GM23248 (cell line): ENCODE results near the gene NTMT1. TPM values are rescaled to one million over a fixed set of nuclear protein-coding genes. Genes with fewer than 3 reads are reported as not detected.

Experiments
- DNase-seq: peaks from one replicate; pipeline ENCODE4 v3.0.0-alpha.2; 2015
- H2AFZ ChIP-seq: fragments of 200-600 bp; sonication (generic); 2 replicates; pipeline ENCODE4 v1.6.1; 2016; ENCODE audit warnings: antibody characterized with exemption
- H3F3A ChIP-seq: fragments of 200-600 bp; sonication (generic); 2 replicates; pipeline ENCODE4 v1.6.1; 2016; ENCODE audit warnings: mild to moderate bottlenecking, antibody characterized with exemption, mixed run types; ENCODE audit not compliant: insufficient read depth
- H3K27ac ChIP-seq: fragments of 200-600 bp; sonication (generic); 2 replicates; pipeline ENCODE4 v1.5.1; 2016; ENCODE audit warnings: mild to moderate bottlenecking
- H3K27me3 ChIP-seq: fragments of 200-600 bp; sonication (generic); replicated peaks from 2 replicates; pipeline ENCODE4 v1.6.1; 2016; ENCODE audit warnings: mild to moderate bottlenecking; ENCODE audit not compliant: insufficient read depth
- H3K36me3 ChIP-seq: fragments of 200-600 bp; sonication (generic); 2 replicates; pipeline ENCODE4 v1.6.1; 2016; ENCODE audit warnings: low read depth, mild to moderate bottlenecking
- H3K4me1 ChIP-seq: fragments of 200-600 bp; sonication (generic); 2 replicates; pipeline ENCODE4 v1.6.1; 2016; ENCODE audit warnings: mild to moderate bottlenecking; ENCODE audit not compliant: insufficient read depth
- H3K4me2 ChIP-seq: fragments of 200-600 bp; sonication (generic); one replicate; pipeline ENCODE4 v1.6.1; 2016; ENCODE audit warnings: mild to moderate bottlenecking; ENCODE audit not compliant: unreplicated experiment
- H3K4me3 ChIP-seq: fragments of 200-600 bp; sonication (generic); 2 replicates; pipeline ENCODE4 v1.5.1; 2016; ENCODE audit warnings: mild to moderate bottlenecking
- H3K79me2 ChIP-seq: fragments of 200-600 bp; sonication (generic); 2 replicates; pipeline ENCODE4 v1.6.1; 2016; ENCODE audit warnings: mild to moderate bottlenecking; ENCODE audit not compliant: insufficient read depth
- H3K9ac ChIP-seq: fragments of 200-600 bp; sonication (generic); 2 replicates; pipeline ENCODE4 v1.6.1; 2016; ENCODE audit warnings: mild to moderate bottlenecking
- H3K9me2 ChIP-seq: fragments of 200-600 bp; sonication (generic); 2 replicates; pipeline ENCODE4 v1.6.1; 2016; ENCODE audit warnings: mixed run types, mild to moderate bottlenecking, moderate library complexity; ENCODE audit not compliant: insufficient read depth
- H3K9me3 ChIP-seq: fragments of 200-600 bp; sonication (generic); one replicate; pipeline ENCODE4 v1.6.1; 2017; ENCODE audit warnings: low read depth
- H4K20me1 ChIP-seq: fragments of 200-600 bp; sonication (generic); 2 replicates; pipeline ENCODE4 v1.6.0; 2016; ENCODE audit not compliant: insufficient read depth
- EZH2 ChIP-seq: fragments of 200-600 bp; sonication (generic); IDR thresholded peaks from 2 replicates; pipeline ENCODE4 v1.6.1; 2018; ENCODE audit warnings: antibody characterized with exemption, mild to moderate bottlenecking; ENCODE audit not compliant: insufficient read depth, poor library complexity, severe bottlenecking
- EZH2phosphoT487 ChIP-seq: fragments of 200-600 bp; sonication (generic); IDR thresholded peaks from 2 replicates; pipeline ENCODE4 v1.6.1; 2018; ENCODE audit warnings: antibody characterized with exemption, moderate library complexity, mild to moderate bottlenecking, low read depth; ENCODE audit not compliant: insufficient read depth
- WGBS, 2 experiments: methylation state at CpG; one replicate each; pipeline ENCODE4 v1.1.6; 2015 to 2017; ENCODE audit warnings: low lambda C conversion rate in 2 of 2, low coverage in 1 of 2; ENCODE audit errors: missing lambda C conversion rate in 2 of 2; 5-methylcytosine and 5-hydroxymethylcytosine counted together
- in situ Hi-C: fragments of 300-500 bp; cut with MboI; formaldehyde crosslinking; loops from 2 replicates; pipeline ENCODE4 v1.15.0; 2020
- polyA plus RNA-seq: library from polyadenylated mRNA; unstranded; fragments of >200 nt; fragmentation: Nextera tagmentation; extraction: Ambion mirVana; gene quantifications from 2 replicates; pipeline ENCODE4 v1.2.1, GENCODE V29; 2016
- total RNA-seq: library from RNA; depleted of rRNA; stranded (reverse); fragments of >200 nt; shearing (Covaris generic); gene quantifications from 2 replicates; pipeline ENCODE4 v1.2.3, GENCODE V29; 2014

NTMT1 gene
- total and polyA plus RNA-seq, 2 experiments from 2014 or later, result 44.5 to 115 TPM

DNA sequence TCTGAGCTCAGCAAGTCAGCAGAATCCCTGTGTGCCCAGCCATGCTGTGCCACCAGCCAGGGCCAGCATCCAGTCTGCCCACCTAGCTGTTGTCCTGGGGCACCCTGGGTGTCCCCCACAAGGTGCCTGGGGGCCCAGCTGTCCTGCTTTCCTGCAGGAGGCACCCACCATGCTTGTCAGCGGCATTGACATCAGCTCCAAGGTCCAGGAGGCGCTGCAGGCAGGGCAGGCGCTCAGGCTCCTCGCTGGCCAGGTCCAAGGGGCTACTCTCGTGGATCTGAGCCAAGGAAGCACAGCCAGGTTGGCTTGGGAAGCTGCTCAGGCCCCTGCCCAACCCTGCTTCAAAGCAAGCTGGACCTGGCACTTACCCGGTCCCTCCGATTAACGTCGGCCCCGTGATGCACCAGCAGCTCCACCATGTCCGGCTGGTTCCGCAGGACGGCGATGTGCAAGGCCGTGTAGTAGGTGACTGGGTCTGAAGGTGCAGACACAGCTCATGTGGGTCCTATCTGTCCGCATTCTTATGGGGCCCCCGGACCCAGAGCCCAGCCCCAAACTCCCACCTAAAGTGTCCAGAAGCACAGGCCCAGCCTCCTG is 13.2 kb downstream of the NTMT1 start:
- peak overlapping the region; percentile 74; the same call in 1 of the 2 replicates for H3K27ac ChIP-seq
- no peak overlapping the region for H3K4me2 ChIP-seq
- no peaks in the 10 kb centered on the region for H4K20me1 ChIP-seq
- TF ChIP-seq EZH2 (no peak), EZH2phosphoT487 (no peak)
- no peaks in the 10 kb centered on the region for H3K9me2 ChIP-seq
- H3K4me1 ChIP-seq, result peaks cover 12% of the 10 kb centered on the region
- H3K79me2 ChIP-seq, result peaks cover 78% of the 10 kb centered on the region
- DNase-seq, result no peak
- WGBS, 2 experiments, result 82 to 92% methylated on average over 16 to 17 of the region's 17 CpGs
- H3K36me3 ChIP-seq, result peaks cover 27% of the 10 kb centered on the region
- in situ Hi-C loops, result no loop called here
- H3K27me3 ChIP-seq, result no peaks in the 10 kb centered on the region
- H3K9me3 ChIP-seq, result no peaks in the 10 kb centered on the region
- no peak overlapping the region for H3K4me3 ChIP-seq
- no peak overlapping the region for H2AFZ ChIP-seq
- 0 out of 2 replicates have a peak overlapping the region, but pooled peaks have one; percentile 88 for H3K9ac ChIP-seq
- H3F3A ChIP-seq, result peaks cover 5% of the 10 kb centered on the region; the same call in 1 of the 2 replicates

DNA sequence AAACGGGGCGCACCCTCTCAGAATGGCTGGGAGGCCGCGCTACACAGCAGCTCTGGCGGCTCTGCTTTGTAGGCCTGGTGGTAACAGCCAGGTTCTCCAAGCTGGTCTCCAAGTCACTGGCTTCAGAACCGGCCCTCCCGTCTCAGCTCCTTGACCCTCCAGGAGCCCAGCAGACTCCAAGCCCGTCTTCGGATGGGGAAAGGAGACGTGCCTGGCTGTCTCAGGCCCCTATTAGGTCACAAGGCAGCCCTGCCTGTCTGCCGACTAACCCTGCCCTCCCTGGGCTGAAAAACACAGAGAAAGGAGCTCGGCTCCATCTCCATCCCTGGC is 13.8 kb downstream of the NTMT1 start:
- no peaks in the 10 kb centered on the region for H3K9me2 ChIP-seq
- peaks cover 5% of the 10 kb centered on the region; the same call in 1 of the 2 replicates for H3F3A ChIP-seq
- H3K27ac ChIP-seq, result peak overlapping the region; percentile 74
- TF ChIP-seq EZH2phosphoT487 (no peak), EZH2 (no peak)
- peaks cover 12% of the 10 kb centered on the region for H3K4me1 ChIP-seq
- in situ Hi-C loops, result loop anchor here (5.0 kb wide), 1 partner anchor 148 kb away; no protein-coding TSS in a partner anchor
- peak overlapping the region; percentile 88 for H3K9ac ChIP-seq
- peaks cover 72% of the 10 kb centered on the region for H3K79me2 ChIP-seq
- H3K4me2 ChIP-seq, result peak overlapping the region; percentile 78
- no peaks in the 10 kb centered on the region for H3K27me3 ChIP-seq
- H2AFZ ChIP-seq, result no peak overlapping the region
- WGBS, 2 experiments, result 46 to 52% methylated on average over 12 of the region's 12 CpGs
- H3K4me3 ChIP-seq, result peak overlapping the region; percentile 84
- no peaks in the 10 kb centered on the region for H4K20me1 ChIP-seq
- no peaks in the 10 kb centered on the region for H3K9me3 ChIP-seq
- DNase-seq, result no peak
- H3K36me3 ChIP-seq, result peaks cover 24% of the 10 kb centered on the region

DNA sequence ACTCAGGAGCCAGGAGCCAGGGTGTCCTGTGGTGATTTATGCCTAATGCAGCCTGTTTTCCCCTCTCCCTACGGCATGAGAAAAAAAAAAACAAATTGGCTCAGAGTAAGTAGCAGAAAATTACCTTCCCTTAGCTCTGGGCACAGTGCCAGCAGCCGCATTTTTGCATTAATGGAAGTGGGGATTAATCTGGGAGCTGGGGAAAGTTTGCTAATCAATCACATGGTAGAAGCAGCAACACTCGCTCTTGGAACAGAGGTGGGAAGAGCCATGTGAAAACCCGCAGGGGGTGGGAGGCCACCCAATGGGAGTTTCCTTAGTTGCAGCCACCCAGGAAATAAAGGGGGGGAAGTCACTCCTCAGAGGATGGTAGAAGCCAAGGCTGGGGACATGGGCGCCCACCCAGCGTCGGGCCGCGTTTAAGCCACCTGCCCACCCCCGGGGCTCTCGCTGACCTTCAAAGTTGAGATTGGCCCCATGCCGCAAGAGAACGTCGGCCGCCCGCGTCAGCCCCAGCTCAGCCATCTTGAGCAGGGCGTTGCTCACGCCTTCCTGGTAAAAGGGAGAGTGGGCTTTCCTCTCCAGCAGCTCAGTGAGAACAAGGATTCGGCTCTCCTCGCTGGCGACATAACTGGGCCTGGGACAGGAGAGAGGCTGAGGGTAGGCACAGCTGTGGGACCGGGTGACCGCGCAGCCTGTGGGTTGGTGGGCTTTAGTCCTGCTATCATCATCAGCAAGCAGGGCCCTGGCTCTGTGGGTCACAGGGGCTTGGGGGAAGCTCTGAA is 14.3 kb downstream of the NTMT1 start:
- H3K4me2 ChIP-seq, result peak overlapping the region; percentile 78
- H3K9me2 ChIP-seq, result no peaks in the 10 kb centered on the region
- TF ChIP-seq EZH2phosphoT487 (no peak), EZH2 (no peak)
- H3K79me2 ChIP-seq, result peaks cover 66% of the 10 kb centered on the region
- H3K4me3 ChIP-seq, result peak overlapping the region; percentile 84
- H3K27me3 ChIP-seq, result no peaks in the 10 kb centered on the region
- peaks cover 5% of the 10 kb centered on the region; the same call in 1 of the 2 replicates for H3F3A ChIP-seq
- 65 to 70% methylated on average over 22 to 25 of the region's 25 CpGs for WGBS, 2 experiments
- H3K27ac ChIP-seq, result peak overlapping the region; percentile 74
- H3K9ac ChIP-seq, result peak overlapping the region; percentile 88
- no peak overlapping the region for H2AFZ ChIP-seq
- in situ Hi-C loops, result loop anchor here (5.0 kb wide), 1 partner anchor 147 kb away; no protein-coding TSS in a partner anchor
- H3K9me3 ChIP-seq, result no peaks in the 10 kb centered on the region
- peaks cover 12% of the 10 kb centered on the region for H3K4me1 ChIP-seq
- H4K20me1 ChIP-seq, result no peaks in the 10 kb centered on the region
- peak; percentile 48 for DNase-seq
- H3K36me3 ChIP-seq, result peaks cover 18% of the 10 kb centered on the region

DNA sequence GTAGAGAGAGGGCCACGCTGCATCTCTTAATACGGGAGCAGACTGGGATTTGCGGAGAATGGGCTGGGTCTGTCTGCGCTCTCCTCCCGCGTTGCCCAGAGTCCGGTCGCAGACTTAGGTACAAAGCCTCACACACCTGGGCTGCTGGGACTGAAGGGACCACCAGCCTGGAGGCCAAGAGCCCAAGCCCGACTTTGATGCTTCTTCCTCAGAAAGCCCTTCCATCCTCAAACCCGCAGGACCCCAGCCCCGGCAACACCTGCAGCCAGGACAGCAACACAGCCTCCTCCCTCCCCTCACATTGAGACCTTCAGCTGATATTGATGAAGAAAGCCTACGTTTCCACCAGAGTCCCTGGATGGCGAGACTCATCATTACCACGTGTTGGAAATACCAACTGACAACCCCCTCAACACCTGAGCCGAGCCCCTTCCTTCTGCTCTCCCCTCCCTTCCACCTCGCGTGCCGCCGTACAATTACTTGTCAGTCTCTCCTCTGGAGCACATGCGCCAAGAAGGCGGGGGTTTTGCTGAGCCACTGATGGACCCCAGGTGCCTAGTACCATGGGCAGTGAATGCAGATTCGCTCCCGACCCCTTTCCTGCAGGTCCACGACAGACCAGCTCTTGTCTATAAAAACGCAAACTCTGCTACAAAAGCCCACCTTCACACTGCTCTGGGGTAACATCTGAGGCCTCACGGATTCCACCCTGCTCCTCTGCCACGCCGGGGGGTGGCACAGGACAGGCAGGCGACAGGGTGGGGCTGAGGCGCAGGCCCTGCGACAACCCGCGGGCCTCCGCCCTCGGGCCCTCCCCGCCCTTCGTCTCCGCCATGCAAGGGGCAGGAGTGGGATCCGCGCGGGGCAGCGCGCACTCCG is 15.1 kb downstream of the NTMT1 start:
- 22 to 23% methylated on average over 34 to 37 of the region's 44 CpGs for WGBS, 2 experiments
- DNase-seq, result peak; percentile 59
- Histone ChIP-seq H3K4me2 (peak overlapping the region; percentile 78), H3K9me3 (no peaks in the 10 kb centered on the region), H2AFZ (0 out of 2 replicates have a peak overlapping the region, but pooled peaks have one; percentile 11), H3K4me3 (peak overlapping the region; percentile 84), H3K79me2 (peaks cover 58% of the 10 kb centered on the region), H3K9ac (peak overlapping the region; percentile 88), H3K36me3 (peaks cover 13% of the 10 kb centered on the region; the same call in 1 of the 2 replicates), H4K20me1 (no peaks in the 10 kb centered on the region), H3K27me3 (no peaks in the 10 kb centered on the region), H3K27ac (peak overlapping the region; percentile 74), H3F3A (peaks cover 5% of the 10 kb centered on the region; the same call in 1 of the 2 replicates), H3K9me2 (no peaks in the 10 kb centered on the region), H3K4me1 (peaks cover 12% of the 10 kb centered on the region)
- in situ Hi-C loops, result loop anchor here (5.0 kb wide), 1 partner anchor 146 kb away; no protein-coding TSS in a partner anchor
- TF ChIP-seq EZH2phosphoT487, result no peak
- TF ChIP-seq EZH2, result no peak
